ENCODE measurements around the gene ATRN.

DNA sequence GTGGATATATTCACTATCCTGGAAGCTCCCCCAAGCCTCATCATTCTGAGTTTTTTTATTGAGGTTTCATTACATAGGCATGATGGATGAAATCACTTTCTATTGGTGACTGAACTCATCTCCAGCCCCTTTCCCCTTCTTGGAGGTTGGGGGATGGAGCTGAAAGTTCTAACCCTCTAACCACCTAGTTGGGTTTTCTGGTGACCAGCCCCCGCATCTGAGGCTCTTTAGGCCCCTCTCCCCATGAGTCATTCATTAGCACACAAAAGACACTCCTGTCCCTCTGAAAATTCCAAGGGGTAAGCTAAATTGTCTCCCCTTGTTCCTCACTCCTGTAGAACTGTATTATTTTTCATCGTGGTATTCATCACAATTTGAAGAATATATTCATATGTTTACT is 159.1 kb downstream of the ATRN start:
- TF ChIP-seq, protein P1, sequence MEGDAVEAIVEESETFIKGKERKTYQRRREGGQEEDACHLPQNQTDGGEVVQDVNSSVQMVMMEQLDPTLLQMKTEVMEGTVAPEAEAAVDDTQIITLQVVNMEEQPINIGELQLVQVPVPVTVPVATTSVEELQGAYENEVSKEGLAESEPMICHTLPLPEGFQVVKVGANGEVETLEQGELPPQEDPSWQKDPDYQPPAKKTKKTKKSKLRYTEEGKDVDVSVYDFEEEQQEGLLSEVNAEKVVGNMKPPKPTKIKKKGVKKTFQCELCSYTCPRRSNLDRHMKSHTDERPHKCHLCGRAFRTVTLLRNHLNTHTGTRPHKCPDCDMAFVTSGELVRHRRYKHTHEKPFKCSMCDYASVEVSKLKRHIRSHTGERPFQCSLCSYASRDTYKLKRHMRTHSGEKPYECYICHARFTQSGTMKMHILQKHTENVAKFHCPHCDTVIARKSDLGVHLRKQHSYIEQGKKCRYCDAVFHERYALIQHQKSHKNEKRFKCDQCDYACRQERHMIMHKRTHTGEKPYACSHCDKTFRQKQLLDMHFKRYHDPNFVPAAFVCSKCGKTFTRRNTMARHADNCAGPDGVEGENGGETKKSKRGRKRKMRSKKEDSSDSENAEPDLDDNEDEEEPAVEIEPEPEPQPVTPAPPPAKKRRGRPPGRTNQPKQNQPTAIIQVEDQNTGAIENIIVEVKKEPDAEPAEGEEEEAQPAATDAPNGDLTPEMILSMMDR (IDR thresholded peaks at IDR 0.05) = no peak
- no peak for TF ChIP-seq EZH2 (IDR thresholded peaks at IDR 0.05; ENCODE audit: borderline replicate concordance, insufficient read depth, low read depth, low read length, poor library complexity, severe bottlenecking)

Measured in B cell (primary cell).